Lung (tissue), 12 donors: ENCODE data around the gene PLCG2. TPM values are rescaled to one million over a fixed set of nuclear protein-coding genes. Genes with fewer than 3 reads are reported as not detected.
A peak's percentile ranks its signal among the peaks of the same experiment; 100 is the strongest.
"Not testable (repeated sequence)": the region's sequence is repeated elsewhere in the genome, so short reads cannot be mapped to it uniquely, and the experiment has no call there.

Experiments used
- ATAC-seq: fragments of 200-7000 bp; cut with Tn5 transposase; one replicate; pipeline ENCODE4 v1.9.1; 2020; ENCODE audit warnings: moderate number of reproducible peaks; ENCODE audit not compliant: insufficient read depth, low FRiP score
- DNase-seq, 3 donors: peaks; one replicate each; pipeline ENCODE4 v3.0.0-alpha.2; 2013 to 2017
- H3K27ac ChIP-seq, 2 donors: one replicate each; pipeline ENCODE4 v1.5.1; 2013; ENCODE audit warnings: mild to moderate bottlenecking in 2 of 2, moderate library complexity in 2 of 2, control low read depth in 1 of 2, inconsistent platforms in 1 of 2, low read depth in 1 of 2, low read length in 1 of 2
- H3K27me3 ChIP-seq, 3 donors: one replicate each; pipeline ENCODE4 v1.5.1; 2013; ENCODE audit warnings: low read length in 2 of 3; ENCODE audit not compliant: control insufficient read depth in 3 of 3, insufficient read depth in 3 of 3
- H3K36me3 ChIP-seq, 4 donors: one replicate each; pipeline ENCODE4 v1.5.1; 2013; ENCODE audit warnings: low read length in 4 of 4, mild to moderate bottlenecking in 1 of 4, moderate library complexity in 1 of 4; ENCODE audit not compliant: control insufficient read depth in 4 of 4, insufficient read depth in 4 of 4
- H3K4me1 ChIP-seq, 5 donors: one replicate each; pipeline ENCODE4 v1.5.1; 2013; ENCODE audit warnings: low read length in 5 of 5, mild to moderate bottlenecking in 2 of 5, moderate library complexity in 1 of 5; ENCODE audit not compliant: control insufficient read depth in 5 of 5, insufficient read depth in 5 of 5
- H3K4me3 ChIP-seq: one replicate; pipeline ENCODE4 v1.5.1; 2013; ENCODE audit warnings: mild to moderate bottlenecking, control low read depth, moderate library complexity
- H3K9ac ChIP-seq, 2 donors: one replicate each; pipeline ENCODE4 v1.5.1; 2013; ENCODE audit warnings: low read length in 2 of 2, control low read depth in 1 of 2; ENCODE audit not compliant: insufficient read depth in 1 of 2
- H3K9me3 ChIP-seq, 4 donors: one replicate each; pipeline ENCODE4 v1.5.1; 2013; ENCODE audit warnings: low read length in 3 of 4, mild to moderate bottlenecking in 1 of 4, moderate library complexity in 1 of 4; ENCODE audit not compliant: control insufficient read depth in 4 of 4, insufficient read depth in 3 of 4
- WGBS, 2 donors: extraction: QIAGEN DNeasy Blood & Tissue Kit; methylation state at CpG; one replicate each; pipeline ENCODE4 v1.1.7; 2013; 5-methylcytosine and 5-hydroxymethylcytosine counted together
- polyA plus RNA-seq, 2 donors: library from polyadenylated mRNA; stranded (reverse); fragments of 200-250 nt; gene quantifications; one replicate each; pipeline ENCODE4 v1.2.1, GENCODE V29; 2013
- total RNA-seq, 2 donors: library from RNA; depleted of rRNA in 1 of 2; stranded (reverse); fragments of >200 nt in 1 of 2; gene quantifications; one replicate each; pipeline ENCODE4 v1.2.1, GENCODE V29; 2014 to 2021
- TF ChIP-seq, protein P1 (sequence below): IDR thresholded peaks from 2 replicates; pipeline ENCODE4 v1.5.1; 2012; ENCODE audit warnings: mild to moderate bottlenecking; ENCODE audit errors: control extremely low read depth, extremely low read depth
- donor health status: control.
- donor health status: control.
- donor health status: Bipolar disorder and iron deficiency.
- donor health status: healthy.
- donor health status: DM: yes; HTN: yes; CAD: no.

Gene PLCG2
- total and polyA plus RNA-seq, 4 donors = 8.8 to 41.0 (median 29.4) TPM

DNA sequence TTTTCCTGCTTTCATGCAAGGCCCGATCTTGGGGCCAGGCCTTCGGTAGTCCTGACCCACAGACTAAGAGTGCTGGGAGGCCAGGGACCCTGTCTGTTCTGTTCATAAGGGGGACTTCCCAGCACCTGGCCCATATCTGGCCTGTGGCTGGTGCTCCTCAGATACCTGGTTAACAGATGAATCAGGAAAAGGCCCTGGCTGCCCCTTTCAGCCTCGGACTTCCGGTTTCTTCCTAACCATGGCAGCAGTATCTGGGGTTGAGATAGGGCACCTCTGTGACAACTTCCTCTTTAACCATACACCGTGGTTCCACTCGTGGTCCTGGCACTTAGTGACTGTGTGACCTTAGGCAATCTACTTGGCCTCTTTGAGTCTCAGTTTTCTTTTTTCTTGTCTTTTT lies 18.4 kb downstream of the PLCG2 start:
- no peak for ATAC-seq
- H3K36me3 ChIP-seq = no peaks in the 10 kb centered on the region
- H3K27me3 ChIP-seq = no peaks in the 10 kb centered on the region
- no peak for DNase-seq
- no peak overlapping the region for H3K27ac ChIP-seq
- peaks cover 0 to 5% (median 0%) of the 10 kb centered on the region in 5 donors for H3K4me1 ChIP-seq
- TF ChIP-seq, protein P1, sequence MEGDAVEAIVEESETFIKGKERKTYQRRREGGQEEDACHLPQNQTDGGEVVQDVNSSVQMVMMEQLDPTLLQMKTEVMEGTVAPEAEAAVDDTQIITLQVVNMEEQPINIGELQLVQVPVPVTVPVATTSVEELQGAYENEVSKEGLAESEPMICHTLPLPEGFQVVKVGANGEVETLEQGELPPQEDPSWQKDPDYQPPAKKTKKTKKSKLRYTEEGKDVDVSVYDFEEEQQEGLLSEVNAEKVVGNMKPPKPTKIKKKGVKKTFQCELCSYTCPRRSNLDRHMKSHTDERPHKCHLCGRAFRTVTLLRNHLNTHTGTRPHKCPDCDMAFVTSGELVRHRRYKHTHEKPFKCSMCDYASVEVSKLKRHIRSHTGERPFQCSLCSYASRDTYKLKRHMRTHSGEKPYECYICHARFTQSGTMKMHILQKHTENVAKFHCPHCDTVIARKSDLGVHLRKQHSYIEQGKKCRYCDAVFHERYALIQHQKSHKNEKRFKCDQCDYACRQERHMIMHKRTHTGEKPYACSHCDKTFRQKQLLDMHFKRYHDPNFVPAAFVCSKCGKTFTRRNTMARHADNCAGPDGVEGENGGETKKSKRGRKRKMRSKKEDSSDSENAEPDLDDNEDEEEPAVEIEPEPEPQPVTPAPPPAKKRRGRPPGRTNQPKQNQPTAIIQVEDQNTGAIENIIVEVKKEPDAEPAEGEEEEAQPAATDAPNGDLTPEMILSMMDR = no peak
- H3K9me3 ChIP-seq = no peaks in the 10 kb centered on the region
- H3K9ac ChIP-seq = no peak overlapping the region
- 42 to 64% methylated on average over 6 of the region's 6 CpGs for WGBS, 2 donors
- no peak overlapping the region for H3K4me3 ChIP-seq

DNA sequence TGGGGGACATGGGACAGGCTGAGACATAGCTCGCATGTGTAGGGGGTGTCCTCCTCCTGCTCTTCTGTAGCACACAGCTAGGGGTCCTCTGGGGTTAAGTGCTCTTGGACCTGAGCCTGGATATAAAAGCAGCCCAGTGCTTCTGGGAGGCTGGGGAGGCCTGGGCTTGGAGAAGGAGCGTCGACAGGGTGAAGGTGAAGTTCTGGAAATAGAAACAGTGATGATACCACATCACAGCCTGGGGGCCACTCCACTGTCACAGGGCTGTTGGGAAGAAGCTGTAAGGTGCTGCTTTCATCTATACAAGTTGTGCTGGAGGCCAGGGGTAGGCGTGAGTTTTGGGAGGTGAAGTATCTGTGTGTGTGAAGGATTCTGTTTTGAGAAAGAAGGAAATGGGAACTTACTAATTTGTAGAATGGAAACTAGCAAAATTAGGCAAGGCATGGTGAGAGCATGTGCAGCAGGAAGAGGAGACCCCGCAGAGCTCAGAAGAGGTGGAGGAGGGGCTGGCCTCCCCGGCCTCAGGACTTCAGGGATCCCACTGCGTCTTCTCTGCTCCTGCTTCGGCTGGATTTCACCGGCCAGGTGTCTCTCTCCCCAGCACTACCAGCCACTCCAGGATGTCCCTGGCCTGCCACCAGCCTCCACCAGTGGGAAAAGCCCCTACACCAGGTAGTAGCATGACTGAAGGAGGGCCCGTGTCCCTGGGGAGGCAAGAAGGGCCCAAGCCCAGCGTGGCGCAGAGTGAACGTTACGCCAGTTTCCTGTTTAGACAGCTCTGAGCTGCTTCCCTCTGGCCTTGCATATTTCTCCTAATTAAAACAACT lies 19.4 kb downstream of the PLCG2 start:
- ATAC-seq (no peak), DNase-seq (peak; percentile 16 to 41 (median 24))
- peaks cover 0 to 5% (median 0%) of the 10 kb centered on the region in 5 donors for H3K4me1 ChIP-seq
- H3K36me3 ChIP-seq = no peaks in the 10 kb centered on the region
- 14 to 37% methylated on average over 14 of the region's 14 CpGs for WGBS, 2 donors
- H3K9ac ChIP-seq = no peak overlapping the region
- TF ChIP-seq, protein P1 = no peak
- H3K27ac ChIP-seq = peak overlapping the region in 1 of 2 donors; percentile 69
- H3K4me3 ChIP-seq = no peak overlapping the region
- no peaks in the 10 kb centered on the region for H3K9me3 ChIP-seq
- H3K27me3 ChIP-seq = no peaks in the 10 kb centered on the region

DNA sequence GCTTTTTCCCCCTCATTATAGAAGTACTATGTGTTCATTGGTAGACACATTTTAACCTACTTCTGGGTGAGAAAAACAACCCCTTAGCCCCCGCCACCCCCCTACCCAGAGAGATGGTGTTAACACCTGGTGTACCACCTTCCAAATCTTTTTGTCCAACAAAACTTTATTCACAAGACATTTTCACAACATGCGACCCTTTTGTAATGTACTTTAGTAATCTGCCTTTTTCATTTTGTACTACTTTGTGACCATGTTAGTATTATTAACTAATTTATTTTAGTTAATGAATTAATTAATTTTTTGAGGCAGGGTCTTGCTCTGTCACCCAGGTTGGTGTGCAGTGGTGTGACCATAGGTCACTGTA lies 20.0 kb downstream of the PLCG2 start:
- Histone ChIP-seq H3K4me3 (no peak overlapping the region), H3K27ac (no peak overlapping the region), H3K9me3 (no peaks in the 10 kb centered on the region), H3K4me1 (peaks cover 0 to 5% (median 0%) of the 10 kb centered on the region in 5 donors), H3K36me3 (no peaks in the 10 kb centered on the region), H3K27me3 (no peaks in the 10 kb centered on the region), H3K9ac (no peak overlapping the region)
- no peak for ATAC-seq
- TF ChIP-seq, protein P1 = no peak
- WGBS, 2 donors = 35 to 68% methylated on average over 2 of the region's 2 CpGs
- DNase-seq = no peak

DNA sequence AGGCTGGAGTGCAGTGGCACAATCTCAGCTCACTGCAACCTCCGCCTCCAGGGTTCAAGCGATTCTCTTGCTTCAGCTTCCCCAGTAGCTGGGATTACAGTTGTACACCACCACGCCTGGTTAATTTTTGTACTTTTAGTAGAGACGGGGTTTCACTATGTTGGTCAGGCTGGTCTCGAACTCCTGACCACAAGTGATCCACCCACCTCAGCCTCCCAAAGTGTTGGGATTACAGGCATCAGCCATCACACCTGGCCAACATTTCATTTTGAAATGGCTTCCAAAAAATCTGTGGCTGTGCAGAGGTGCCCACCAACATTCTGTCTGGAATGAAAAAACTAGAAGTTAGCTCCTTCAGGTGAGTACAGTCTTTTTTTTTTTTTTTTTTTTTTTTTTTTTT lies 22.6 kb downstream of the PLCG2 start:
- H3K9ac ChIP-seq, H3K27ac ChIP-seq, H3K4me3 ChIP-seq, H3K36me3 ChIP-seq, DNase-seq, H3K27me3 ChIP-seq, H3K4me1 ChIP-seq, H3K9me3 ChIP-seq, ATAC-seq: not testable (repeated sequence)
- WGBS, 2 donors = 91% methylated on average over 5 of the region's 5 CpGs
